HG03460 (cell line): Measurements from ENCODE around the gene HHEX.
A peak's percentile ranks its signal among the peaks of the same experiment; 100 is the strongest.

ENCODE experiments used
- ATAC-seq: cut with Tn5 transposase; IDR thresholded peaks from one replicate; pipeline ENCODE4 v1.9.1; 2021; ENCODE audit not compliant: unreplicated experiment

HHEX gene

DNA sequence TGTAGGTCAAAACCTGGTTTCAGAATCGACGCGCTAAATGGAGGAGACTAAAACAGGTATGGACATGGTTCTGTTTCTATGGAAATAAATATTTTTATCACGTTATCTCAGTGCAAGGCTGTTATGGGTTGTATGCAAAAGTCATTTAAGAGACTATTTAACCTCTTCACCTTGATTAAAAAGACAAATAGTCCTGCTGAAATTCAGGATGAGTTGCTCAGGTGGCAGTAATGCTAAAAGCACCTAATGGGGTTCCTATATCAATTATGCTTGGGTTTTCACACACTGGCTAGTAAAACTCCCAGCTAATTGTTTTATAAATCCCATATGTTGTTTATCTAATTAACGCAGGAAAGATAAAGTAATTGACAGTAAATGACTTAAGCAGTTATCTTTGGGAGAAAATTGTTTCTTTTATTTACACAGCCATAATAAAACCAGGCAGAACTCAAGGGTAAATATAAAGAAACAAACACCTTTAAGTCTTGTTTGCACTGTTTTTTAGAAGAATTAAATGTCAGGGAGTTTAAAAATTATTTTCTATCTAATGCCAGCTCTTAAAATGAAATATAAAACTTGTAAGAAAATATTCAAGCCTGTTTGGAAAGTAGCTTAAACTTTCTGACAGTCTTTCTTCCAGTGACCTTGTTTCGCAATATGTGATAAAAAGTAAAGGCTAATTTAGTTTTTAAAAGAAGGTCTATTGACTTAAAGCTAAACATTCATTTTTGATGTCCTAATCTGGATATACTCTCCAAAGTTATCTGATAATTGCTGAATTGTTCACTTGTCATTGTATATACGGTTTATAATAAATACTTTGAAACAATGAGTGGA, 3.2 kb downstream of the HHEX start:
- no peak for ATAC-seq

DNA sequence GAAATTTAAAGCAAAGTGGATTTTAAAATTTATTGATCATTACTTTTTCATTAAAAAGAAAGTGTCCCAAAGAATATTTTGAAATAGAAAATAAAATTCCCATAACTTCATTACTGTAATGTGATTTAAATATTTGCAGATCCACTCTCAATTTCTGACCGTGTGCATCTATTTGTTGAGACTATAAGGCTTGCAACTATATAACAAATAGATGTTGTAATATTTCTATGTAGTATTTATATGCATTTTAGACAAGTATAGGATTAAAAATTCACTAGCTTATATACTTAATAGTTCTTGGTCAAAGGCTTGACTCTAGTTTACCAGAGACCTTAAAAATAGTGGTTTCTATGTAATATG, 3.8 kb downstream of the HHEX start:
- no peak for ATAC-seq

DNA sequence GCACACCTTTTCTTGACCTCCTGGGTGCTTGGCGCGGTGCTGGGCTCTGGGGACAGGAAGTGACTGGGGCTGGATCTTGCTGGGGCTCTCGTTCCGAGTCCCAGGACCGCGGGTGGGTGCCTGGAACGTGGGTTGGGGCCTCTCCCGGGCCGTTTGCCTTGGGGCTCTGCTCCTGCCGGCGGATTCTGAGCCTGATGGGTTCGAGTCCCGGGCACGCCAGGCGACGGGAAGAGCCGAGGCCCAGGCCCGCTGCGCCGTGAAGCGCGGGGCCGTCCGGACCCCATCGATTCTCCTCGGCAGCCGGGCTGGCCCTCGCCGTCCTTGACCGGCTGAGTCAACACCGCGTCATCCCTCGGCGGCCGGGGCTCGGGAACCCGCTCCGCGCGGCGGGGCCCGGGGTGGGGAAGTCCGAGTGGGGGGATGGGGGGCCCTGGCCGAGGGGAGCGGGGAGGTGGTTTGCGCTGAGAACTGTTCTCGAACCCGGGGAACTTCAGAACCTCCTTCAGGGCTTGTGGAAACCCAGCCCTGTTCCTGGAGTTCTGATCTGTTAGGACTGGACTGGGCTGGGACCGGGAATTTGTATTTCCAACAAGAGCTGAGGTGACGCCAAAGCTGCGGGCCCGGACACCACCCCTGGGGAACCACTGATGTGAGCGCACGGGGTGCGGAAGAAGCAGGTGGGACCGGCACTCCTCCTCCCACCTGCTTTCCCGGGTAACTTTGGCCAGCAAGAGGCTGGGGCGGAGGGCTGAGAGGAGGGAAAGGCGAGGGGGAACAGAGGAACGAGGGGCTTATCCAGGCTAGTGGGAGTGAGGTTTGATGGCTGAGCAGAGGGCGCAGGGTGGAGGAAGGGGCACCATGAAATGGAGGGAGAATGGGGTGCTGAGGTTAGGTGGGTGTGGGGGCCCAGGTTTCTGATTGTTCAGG, 6.2 kb downstream of the HHEX start:
- no peak for ATAC-seq

DNA sequence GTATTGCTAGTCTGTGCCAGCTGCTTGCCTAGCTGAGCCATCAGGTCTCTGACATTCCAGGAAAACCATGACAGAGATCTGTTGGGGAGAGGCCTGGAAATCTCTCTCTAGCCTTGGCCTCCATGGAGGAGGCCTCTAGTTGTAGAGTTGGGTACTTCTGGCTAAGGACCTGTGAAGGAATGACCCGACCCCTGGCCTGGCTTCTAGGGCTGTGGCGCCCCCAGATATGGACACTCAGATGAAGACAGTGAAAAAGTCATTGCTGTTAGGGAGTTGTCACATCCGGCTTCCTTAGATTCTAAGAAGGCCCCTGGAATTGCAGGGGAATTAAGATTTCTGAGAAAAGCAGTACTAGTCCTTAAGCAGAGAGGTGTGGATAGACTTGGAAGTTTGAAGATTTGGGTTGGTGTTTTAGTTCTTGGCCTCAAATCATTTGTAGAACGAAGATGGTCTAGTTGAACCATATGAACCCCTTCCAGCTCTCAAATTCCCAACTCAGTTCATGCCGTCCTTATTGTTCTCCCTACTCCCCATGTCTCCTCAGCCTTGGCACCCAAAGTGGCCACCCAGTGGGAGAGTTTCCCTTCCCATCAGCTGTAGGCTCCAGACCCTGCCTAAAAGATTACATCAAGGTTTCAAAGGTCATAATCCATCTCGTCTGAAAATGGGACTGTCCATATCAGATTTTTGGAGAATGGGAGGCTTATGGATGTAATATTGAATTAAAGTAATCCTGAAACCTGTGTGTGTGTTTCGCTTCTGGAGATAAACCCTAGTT, 7.0 kb downstream of the HHEX start:
- no peak for ATAC-seq

DNA sequence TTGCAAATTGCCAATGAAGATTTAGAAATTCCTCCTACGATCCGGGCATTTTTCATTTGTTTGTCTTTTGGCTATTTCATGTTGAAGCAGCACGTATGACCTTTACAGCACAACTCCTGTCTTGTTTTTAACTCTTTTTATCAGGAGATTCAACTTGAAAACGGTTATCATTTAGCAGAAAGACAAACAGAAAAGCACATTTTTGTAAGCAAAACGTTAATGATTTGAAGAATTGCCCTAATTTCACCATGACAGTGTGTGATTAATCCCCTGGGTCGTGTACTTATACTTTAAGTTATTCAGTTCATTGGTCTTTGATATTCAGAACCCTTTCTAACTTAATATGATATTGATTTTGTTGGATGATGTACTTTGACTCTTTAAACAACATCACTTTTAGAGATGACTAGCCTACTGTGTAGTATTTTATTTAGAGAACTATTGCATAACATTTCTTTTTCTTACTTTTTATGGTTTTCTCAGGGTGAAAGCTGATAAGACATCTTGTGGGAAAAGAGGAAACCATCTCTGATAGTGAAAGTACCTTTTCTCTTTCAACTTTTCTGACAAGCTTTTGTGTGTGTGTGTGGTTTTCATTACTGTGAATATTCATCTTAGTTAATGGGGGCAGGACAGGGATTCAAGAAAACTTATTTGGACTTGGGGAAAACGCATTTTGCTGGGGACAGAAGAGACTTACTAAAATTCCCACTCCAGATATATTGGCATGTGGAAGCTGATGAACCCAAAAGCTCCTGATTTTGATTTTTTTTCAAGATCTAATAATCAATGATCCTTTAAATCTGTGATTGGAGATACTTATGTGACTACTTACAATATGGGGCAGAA, 8.1 kb downstream of the HHEX start:
- no peak for ATAC-seq

DNA sequence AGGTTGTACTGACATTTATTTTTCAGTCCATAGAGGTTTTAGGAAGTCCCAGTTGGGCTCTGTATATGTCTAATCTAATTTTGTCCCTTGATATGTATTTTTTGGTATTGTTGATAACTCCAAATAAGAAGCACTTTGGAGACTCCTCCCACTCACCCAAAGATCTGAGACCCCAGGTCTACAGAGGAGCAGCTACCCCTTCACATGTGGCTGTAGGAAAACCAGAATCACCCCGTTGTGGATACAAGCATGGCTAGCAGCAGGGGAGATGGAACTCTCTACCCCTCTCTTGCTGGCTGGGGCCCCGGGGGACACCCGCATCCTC, 9.4 kb downstream of the HHEX start:
- no peak for ATAC-seq

DNA sequence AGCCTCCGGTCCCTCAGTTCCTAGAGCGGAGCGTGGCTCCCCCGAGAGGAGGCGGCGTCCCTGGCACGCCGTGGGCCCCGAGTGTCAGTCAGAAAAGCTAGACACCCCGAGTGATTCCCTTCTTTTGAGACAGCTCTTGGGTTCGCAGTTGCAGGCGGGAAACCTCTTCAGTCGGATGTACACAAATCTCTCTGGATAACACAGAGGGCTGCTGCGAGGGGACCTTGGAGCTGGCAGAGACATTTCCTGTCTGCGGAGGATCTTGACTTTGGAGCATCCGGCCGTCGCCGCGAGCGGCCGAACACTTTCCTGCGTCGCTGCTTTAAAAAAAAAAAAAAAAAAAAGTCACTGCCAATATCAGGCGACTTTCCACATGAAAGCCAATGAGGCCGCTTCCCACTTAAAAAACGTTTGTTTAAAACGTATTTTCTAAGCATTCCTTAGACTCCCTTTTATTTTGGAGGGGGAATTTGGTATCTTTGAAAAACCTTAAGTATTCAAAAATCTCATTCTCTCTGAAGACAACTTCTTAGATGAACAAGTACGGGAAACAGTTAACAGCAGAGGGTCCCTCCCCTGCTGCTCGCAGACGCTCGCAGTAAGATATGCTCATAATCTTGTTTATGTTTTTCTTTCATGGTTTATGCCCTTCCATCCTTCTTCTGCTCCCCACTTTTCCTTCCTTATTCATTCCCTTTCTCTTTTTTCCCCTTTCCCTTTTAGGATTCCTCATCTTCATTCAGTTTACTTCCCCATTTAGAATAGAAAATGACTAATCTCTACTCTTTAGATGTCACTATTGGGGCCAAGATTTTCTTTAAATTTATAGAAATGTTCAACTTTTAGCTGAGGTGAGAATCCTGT, 10.0 kb downstream of the HHEX start:
- ATAC-seq, result no peak

DNA sequence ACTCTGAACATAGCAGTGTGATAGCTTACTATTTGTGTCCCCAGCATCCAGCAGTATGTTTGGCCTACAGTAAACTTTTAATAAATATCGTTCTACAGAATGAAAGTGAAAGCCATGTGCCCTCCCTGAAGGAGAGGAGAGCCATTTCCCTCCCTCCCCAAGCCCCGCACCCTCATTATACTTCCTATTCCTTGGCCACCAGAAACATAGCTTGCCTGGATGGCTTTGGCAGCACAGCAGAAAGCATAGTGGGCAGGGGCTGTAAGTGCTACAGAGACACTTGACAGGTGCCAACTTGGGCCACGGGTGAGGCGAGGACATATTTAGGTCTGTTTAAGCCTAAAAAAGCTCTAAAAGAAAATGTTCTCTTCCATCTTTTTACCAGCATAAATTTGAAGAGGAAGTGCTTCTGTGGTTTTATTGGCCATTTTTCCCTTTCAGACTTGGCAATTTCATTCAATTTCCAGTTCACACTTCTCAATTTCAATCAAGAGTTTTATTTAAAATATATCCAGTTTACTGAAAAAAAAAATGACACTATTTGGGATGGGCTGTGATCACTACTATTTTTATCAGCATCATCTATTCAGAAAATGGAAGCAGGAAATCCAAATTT, 12.7 kb downstream of the HHEX start:
- ATAC-seq, result no peak

DNA sequence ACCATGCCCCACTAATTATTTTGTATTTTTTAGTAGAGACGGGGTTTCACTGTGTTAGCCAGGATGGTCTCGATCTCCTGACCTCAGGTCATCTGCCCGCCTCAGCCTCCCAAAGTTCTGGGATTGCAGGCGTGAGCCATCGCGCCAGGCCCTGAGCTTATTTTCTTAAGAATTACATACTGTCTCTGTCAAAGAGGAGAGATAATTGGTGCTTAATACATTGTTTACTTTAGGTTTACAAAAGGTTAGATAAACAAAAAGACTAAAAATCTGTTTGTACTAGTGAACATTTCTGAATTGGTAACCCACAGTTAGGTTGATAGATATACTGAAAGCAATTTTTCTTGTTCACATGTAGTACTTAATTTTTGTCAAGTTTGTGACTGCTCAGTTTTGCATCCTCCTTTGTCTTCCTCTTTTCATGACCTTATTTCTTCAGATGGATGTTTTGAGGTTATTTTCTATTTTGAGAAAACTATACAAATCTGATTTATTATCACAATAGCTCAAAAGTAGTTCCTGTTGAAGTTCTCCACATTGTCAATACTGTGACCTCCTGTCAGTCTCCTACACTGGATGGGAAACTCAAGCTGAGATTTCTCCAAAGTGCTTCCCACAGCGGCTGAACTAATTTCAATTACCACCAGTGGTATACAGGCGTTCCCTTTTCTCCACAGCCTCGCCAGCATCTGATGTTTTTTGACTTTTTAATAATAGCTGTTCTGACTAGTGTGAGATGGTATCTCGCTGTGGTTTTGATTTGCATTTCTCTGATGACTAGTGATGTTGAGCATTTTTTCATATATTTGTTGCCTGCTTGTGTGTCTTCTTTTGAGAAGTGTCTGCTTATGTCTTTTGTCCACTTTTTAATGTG, 22.5 kb downstream of the HHEX start:
- no peak for ATAC-seq

DNA sequence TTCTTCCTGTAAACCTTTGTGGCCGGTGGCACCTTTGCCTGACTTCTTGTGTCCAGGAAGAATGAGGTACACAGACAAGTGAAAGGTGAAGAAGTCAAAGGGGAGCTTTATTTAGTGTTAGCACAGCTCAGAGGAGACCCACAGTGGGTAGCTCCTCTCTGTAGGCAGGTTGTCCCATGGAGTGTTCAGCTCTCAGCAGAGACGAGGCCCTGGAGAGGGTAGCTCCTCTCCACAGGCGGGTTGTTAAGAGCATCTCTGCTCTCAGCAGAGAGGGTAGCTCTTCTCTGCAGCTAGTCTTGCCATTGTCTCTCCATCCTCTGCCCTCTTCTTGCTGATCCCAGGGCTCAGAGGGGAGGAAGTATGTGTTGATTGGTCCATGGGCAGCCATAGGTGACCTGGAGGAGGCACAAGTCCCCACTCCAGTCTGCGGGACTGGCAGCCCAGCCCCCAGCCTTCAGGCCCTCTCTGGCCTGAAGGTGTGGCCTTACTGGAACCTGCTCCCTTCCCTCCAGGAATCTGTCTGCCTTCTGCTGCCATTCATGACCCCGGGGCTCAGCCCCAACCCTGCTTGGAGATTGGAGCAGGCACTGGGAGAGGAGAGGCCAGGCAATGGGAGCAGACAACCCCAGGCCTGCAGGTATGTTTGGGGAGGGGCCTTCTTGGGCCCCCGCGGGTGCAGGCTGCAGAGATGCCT, 24.5 kb downstream of the HHEX start:
- ATAC-seq, result no peak

DNA sequence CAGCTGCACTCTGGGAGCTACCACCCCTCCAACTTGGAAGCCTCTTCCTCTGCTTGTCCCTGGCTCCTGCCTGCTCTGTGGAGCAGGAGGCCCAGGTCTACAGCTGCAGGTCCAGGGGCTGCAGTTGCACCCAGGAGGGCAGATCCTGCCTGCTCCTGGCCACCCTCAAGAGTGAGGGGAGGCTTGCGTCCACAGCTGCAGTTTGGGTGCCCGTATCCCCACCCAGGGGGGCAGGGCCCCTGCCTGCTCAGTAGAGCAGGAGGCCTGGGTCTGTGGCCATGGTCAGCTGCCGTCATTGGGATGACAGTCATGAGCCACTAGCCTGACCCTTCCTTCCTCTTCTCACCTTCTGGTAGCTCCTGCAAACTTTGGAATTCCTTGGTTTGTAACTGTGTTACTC, 25.1 kb downstream of the HHEX start:
- no peak for ATAC-seq

DNA sequence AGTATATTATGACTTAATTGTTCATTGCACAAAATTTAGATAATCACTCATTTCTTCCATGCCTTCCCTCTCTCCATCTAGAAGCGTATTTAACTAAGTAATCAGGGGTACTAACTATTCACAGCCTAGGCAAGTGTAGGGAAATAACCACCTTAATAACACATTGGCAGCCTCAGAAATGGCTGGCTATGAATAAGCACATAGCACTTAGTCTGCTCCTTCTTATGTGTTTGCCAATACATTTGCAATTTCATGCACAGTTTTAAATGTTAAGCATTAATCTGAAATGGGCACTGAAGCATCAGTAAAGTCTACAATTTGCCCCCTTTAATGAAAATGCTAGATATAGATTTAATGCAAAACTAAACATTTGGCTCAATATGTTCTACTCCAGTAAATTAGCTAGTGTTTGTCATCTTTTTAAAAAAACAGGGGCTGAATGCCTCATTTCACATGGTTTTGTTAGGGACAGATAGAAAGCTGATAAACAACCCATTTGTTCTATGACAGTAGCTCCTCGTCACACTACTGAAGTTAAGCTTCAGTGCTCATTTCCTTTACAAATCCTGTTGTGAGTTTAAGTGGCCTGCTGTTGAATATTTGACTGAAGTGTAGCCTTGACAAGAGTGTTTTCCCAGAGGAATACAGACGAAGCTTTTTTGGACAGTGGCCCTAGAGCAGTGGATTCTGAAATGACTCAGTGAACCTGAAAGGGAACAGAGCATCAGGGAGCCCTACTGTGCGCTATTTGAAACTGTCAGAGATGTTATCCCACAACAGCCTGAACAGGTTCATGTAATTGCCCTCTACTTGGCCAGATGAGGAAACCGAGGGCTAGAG, 30.5 kb downstream of the HHEX start:
- no peak for ATAC-seq

DNA sequence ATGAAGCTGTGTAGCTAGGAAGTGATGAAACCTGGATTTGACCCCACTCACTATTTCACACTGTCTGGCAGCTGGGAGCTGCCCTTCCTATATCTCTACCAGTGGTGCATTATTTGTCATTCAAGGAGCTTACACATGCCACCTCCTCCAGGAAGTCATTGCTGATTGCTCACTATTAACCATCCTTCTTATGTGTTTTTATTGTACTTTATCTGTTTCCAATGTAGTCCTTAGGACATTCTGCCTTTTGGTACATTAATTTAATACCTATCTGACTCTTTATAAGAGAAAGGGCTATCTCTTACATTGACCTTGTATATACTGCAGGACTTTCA, 31.0 kb downstream of the HHEX start:
- ATAC-seq, result no peak

DNA sequence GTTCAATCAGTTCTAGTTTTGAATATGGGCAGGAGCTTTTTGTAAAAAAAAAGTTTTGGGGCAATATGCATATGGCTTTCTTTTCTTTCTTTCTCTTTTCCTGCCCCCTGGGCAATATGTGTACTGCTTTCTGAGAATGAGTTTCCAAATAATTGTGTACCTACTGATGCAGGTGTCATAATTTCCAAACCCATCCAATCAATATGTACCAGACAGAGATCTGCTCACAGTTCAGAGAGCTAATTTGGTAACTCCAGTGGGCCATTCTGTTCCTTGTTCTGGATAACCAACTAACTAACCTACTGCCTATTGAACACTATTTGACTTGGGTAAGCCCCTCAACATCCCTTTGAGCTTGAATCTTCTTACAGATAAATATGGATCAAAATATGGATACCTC, 32.6 kb downstream of the HHEX start:
- no peak for ATAC-seq

DNA sequence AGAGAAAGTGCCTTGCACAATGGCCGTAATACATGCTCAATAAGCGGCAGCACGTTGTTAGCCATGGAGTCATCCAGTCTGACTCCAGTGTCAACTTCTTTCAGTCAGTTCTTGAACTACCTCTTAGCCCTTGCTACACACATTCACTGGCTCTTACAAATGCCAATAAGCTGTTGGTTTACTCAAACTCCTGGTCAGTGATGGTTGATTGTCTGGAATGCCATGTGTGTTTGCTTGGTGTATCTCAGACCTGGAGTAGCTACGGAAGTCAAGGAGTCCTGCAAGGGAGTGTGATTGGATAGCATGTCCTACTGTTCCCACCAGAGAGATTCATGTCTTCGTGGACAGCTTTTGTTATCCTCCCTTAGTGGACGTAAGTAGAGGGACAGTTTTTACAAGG, 37.4 kb downstream of the HHEX start:
- no peak for ATAC-seq

DNA sequence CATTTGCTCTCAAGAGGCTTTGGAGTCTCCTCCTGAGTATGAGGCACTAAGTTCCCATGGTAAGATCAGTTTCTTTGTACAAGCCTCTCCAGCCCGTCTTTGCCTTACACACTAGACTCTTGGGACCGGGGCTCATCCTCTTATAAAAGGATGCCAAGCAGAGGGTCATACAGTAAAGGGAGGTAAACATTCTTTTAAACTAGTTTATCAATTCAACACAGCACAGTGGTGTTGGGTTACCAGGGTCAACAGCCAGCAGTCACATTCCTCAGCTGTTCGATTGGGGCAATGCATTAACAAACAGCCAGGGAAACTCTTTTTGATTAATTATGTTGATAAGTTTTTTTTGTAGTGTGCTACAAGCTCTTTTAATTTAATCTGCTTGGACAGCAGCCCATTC, 37.8 kb downstream of the HHEX start:
- no peak for ATAC-seq

DNA sequence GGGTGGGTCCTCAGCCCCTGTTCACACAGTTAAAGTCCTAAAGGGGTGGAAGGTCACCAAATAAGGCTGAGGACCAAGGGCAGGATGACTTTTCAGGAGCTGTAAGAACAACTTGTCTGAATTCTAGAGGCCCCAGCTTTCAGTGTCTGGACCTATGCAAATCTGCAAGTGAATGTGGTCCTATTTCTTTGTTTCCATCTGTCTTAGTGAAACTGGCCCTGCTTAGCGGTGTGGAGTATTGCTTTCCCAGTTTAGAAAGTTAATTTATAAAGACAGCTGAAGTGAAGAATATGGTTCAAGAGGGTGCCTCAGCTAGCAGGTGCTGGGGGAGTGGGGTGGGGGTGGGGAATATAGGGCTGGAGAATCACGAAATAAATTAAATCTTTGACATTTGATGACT, 40.1 kb downstream of the HHEX start:
- ATAC-seq, result peak; percentile 90
